ENCODE data around the gene PGM2L1.

PGM2L1 gene

DNA sequence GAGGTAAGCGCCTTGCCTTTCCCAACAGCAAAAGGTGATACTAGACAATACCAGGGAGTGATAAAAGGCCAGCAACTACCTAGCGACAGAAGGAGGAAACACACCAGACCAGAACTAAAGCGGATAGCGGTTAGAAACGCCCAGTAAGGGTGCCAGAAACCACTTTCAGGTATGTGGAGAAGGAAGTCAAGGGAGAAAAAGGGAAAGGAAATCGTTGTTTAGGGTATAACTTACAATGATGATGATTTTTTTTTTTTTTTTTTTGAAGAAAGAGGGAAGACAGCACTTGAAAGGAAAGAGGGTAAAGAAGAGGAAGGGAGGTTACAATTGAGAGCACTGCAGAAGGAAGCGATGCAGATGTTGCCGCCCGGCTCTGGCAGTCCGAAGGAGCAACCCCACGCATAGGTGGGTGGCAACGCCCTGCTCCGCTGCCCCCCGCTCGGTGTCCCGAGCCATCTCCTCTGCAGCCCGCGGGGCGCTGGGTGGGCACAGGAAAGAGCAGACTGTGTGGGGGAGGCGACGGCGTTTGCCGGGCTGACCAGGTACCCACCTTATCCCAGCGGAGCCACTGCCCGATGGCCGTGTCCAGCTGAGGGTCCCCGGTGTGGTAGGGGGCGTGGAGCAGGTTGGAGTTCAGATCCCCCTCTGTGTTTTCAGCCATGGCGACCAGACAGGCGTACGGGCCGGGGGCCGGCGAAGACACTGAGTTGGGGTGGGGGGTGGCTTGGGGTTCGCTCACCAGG, 561 bp downstream of the PGM2L1 start:
- TF ChIP-seq, protein P1, sequence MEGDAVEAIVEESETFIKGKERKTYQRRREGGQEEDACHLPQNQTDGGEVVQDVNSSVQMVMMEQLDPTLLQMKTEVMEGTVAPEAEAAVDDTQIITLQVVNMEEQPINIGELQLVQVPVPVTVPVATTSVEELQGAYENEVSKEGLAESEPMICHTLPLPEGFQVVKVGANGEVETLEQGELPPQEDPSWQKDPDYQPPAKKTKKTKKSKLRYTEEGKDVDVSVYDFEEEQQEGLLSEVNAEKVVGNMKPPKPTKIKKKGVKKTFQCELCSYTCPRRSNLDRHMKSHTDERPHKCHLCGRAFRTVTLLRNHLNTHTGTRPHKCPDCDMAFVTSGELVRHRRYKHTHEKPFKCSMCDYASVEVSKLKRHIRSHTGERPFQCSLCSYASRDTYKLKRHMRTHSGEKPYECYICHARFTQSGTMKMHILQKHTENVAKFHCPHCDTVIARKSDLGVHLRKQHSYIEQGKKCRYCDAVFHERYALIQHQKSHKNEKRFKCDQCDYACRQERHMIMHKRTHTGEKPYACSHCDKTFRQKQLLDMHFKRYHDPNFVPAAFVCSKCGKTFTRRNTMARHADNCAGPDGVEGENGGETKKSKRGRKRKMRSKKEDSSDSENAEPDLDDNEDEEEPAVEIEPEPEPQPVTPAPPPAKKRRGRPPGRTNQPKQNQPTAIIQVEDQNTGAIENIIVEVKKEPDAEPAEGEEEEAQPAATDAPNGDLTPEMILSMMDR (conservative IDR thresholded peaks at IDR 0.05), result peak; percentile 23; the same call in 1 of the 2 replicates
- TF ChIP-seq ZFX (IDR thresholded peaks at IDR 0.05), result no peak
- peak overlapping the region; percentile 75 for H3K27ac ChIP-seq

DNA sequence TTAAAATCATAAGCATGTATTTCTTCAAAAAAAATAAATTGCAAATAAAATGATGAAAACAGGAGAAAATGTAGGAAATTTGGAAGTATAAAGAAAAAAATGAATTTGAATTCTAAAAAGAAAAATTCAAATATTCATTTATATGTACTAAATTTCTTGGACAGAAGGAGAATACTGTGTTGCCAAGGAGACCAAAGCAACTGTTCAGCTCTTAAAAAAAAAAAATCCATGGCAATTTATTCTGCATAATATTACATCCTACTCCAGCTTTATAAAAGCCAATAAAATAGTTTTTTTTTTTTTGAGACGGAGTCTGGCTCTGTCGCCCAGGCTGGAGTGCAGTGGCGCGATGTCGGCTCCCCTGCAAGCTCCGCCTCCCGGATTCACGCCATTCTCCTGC, 6.0 kb downstream of the PGM2L1 start:
- TF ChIP-seq, protein P1 (conservative IDR thresholded peaks at IDR 0.05), result no peak
- no peak for TF ChIP-seq ZFX (IDR thresholded peaks at IDR 0.05)
- no peak overlapping the region for H3K27ac ChIP-seq

GRCh38 chr11:74391193-74391592, 7.0 kb downstream of the PGM2L1 start:
- H3K27ac ChIP-seq, result no peak overlapping the region
- no peak for TF ChIP-seq ZFX (IDR thresholded peaks at IDR 0.05)
- TF ChIP-seq, protein P1 (conservative IDR thresholded peaks at IDR 0.05), result no peak

- TF ChIP-seq, protein P1 (conservative IDR thresholded peaks at IDR 0.05), result no peak
- TF ChIP-seq ZFX (IDR thresholded peaks at IDR 0.05), result no peak
These were observed 7.5 kb downstream of the PGM2L1 start for GRCh38 chr11:74390697-74391096.

GRCh38 chr11:74388678-74389327, 9.4 kb downstream of the PGM2L1 start:
- no peak overlapping the region for H3K27ac ChIP-seq

More at GRCh38 chr11:74390697-74391096, 7.5 kb downstream of the PGM2L1 start:
- no peak overlapping the region for H3K27ac ChIP-seq

DNA sequence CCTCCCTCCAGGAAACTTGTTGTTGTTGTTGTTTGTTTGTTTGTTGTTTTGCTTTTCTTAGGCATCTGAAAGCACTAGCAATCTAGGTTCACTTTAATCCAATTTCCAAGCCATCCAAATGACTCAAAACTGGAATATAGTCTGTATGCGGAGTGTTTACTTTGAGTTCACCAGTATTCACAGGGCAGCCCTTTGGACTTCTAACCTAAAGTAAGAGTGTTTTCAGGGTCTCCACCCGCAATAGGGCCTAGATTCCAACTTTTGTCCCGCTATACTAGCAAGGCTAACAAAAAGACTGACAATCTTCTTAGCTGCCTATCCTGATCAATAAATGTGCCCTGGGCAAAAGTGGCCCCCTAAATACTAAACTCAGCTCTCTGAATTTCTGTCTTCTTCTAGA, 13.6 kb downstream of the PGM2L1 start:
- TF ChIP-seq, protein P1 (conservative IDR thresholded peaks at IDR 0.05), result no peak
- TF ChIP-seq ZFX (IDR thresholded peaks at IDR 0.05), result no peak
- no peak overlapping the region for H3K27ac ChIP-seq

More at GRCh38 chr11:74388678-74389327, 9.4 kb downstream of the PGM2L1 start:
- TF ChIP-seq, protein P1 (conservative IDR thresholded peaks at IDR 0.05), result peak; percentile 92
- TF ChIP-seq ZFX (IDR thresholded peaks at IDR 0.05), result no peak

- H3K27ac ChIP-seq, result no peak overlapping the region; the same call in 1 of the 2 replicates
- TF ChIP-seq, protein P1 (conservative IDR thresholded peaks at IDR 0.05), result no peak
- TF ChIP-seq ZFX (IDR thresholded peaks at IDR 0.05), result no peak
These were observed 17.3 kb downstream of the PGM2L1 start for GRCh38 chr11:74380746-74381439.
